ENCODE results near the gene SAMM50. TPM values are rescaled to one million over a fixed set of nuclear protein-coding genes. Genes with fewer than 3 reads are reported as not detected.

Gene SAMM50
- total and polyA plus RNA-seq, 12 donors: 15.3 to 90.6 (median 72.6) TPM

DNA sequence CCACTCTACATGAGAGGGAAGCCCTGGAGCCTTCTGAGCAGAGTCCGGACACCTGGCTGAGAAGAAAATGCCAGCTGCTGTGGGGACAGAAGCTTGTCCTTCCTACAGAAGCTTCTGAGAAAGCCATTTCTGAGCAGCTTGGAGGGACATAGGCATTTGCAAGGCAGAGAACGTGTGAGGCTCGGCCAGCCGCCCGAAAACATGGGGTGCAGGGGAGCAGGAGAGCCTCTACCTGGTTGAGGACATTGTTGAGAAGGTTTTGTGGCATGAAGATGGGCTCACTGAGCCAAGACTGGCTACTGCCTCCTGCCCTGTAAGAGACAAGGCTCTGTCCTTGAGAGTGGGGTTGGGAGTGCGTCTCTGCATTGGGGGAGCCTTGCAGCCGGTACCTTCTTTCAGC, 25.3 kb downstream of the SAMM50 start:
- Histone ChIP-seq H3K9me3 (no peaks in the 10 kb centered on the region), H3K27ac (no peak overlapping the region)
- intact Hi-C loops (cut with DNase I): no loop called here

DNA sequence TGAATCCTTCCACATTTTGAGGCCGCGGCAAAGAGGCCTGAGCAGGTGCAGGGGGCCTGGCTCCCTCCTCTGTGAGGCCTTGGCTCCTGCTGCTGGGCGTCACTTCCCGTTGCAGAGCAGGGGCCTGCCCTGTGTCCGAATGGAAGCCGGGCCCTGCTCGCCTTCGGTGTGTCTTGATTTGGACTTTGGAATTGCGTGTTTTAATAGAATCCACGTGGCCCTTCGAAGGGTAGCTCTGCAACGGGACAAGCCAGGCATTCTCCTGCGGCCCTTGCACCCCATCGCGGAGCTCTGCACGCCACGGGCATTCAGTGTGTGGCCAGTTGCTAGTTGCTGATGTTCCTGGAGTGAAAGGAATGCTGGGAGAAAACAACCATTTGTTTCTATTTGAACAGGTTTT, 25.8 kb downstream of the SAMM50 start:
- WGBS, 2 donors: 96 to 97% methylated on average over 17 of the region's 17 CpGs
- no peak overlapping the region for H3K27ac ChIP-seq
- no peaks in the 10 kb centered on the region for H3K4me1 ChIP-seq
- no peak for ATAC-seq
- no peaks in the 10 kb centered on the region for H3K27me3 ChIP-seq
- DNase-seq: no peak
- TF ChIP-seq, protein P1, sequence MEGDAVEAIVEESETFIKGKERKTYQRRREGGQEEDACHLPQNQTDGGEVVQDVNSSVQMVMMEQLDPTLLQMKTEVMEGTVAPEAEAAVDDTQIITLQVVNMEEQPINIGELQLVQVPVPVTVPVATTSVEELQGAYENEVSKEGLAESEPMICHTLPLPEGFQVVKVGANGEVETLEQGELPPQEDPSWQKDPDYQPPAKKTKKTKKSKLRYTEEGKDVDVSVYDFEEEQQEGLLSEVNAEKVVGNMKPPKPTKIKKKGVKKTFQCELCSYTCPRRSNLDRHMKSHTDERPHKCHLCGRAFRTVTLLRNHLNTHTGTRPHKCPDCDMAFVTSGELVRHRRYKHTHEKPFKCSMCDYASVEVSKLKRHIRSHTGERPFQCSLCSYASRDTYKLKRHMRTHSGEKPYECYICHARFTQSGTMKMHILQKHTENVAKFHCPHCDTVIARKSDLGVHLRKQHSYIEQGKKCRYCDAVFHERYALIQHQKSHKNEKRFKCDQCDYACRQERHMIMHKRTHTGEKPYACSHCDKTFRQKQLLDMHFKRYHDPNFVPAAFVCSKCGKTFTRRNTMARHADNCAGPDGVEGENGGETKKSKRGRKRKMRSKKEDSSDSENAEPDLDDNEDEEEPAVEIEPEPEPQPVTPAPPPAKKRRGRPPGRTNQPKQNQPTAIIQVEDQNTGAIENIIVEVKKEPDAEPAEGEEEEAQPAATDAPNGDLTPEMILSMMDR (IDR thresholded peaks at IDR 0.05): no peak
- H3K36me3 ChIP-seq: peaks cover 0 to 100% (median 68%) of the 10 kb centered on the region in 9 donors
- H3K9me3 ChIP-seq: no peaks in the 10 kb centered on the region
- H3K4me3 ChIP-seq: no peak overlapping the region
- intact Hi-C loops (cut with DNase I): no loop called here

More for the DNA sequence above, 25.3 kb downstream of the SAMM50 start:
- H3K4me1 ChIP-seq: no peaks in the 10 kb centered on the region
- no peaks in the 10 kb centered on the region for H3K27me3 ChIP-seq
- WGBS, 2 donors: 96 to 98% methylated on average over 7 of the region's 7 CpGs
- H3K36me3 ChIP-seq: peaks cover 0 to 100% (median 70%) of the 10 kb centered on the region in 9 donors
- no peak overlapping the region for H3K4me3 ChIP-seq
- no peak for ATAC-seq
- TF ChIP-seq, protein P1 (IDR thresholded peaks at IDR 0.05): no peak
- no peak for DNase-seq

DNA sequence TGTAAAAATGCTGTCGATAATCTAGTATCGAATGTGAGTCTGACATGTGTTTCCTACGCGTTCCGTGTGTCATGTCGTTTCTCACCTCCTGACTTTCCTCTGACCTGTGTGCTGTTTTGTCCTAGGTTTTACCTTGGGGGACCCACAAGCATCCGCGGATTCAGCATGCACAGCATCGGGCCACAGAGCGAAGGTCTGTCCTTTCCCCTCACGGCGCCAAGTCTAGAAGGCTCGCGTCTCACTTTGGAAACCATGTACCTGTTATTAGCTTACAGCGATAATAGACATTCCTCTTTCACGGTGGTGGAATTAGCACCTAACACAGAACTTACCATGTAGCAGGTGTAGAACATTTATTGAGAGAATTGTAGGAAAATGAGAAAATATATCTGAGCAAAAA, 28.6 kb downstream of the SAMM50 start:
- ATAC-seq (no peak), DNase-seq (no peak)
- H3K4me3 ChIP-seq: no peak overlapping the region
- intact Hi-C loops (cut with DNase I): no loop called here
- no peaks in the 10 kb centered on the region for H3K4me1 ChIP-seq
- H3K36me3 ChIP-seq: peaks cover 0 to 100% (median 64%) of the 10 kb centered on the region in 9 donors
- H3K27me3 ChIP-seq: no peaks in the 10 kb centered on the region
- no peaks in the 10 kb centered on the region for H3K9me3 ChIP-seq
- TF ChIP-seq, protein P1 (IDR thresholded peaks at IDR 0.05): no peak
- no peak overlapping the region for H3K27ac ChIP-seq
- WGBS, 2 donors: 96 to 97% methylated on average over 16 of the region's 16 CpGs

DNA sequence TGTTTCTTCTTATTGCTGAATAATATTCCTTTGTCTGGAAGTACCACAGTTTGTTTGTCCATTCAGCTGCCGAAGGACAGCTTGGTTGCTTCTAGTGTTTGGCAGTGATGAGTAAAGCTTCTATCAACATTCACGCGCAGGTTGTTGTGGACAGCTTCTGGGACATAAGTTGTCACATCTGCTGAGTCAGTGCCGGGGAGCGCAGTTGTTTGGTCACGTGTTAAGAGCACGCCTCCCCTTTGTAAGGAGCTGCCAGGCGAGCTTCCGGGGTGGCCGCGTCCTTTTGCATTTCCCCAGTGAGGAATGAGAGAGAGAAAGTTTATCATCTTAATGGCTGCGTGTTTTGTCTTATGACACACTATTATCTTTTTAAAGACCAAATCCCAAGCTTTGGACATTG, 30.3 kb downstream of the SAMM50 start:
- no peak for ATAC-seq

More for the DNA sequence above, 30.3 kb downstream of the SAMM50 start:
- TF ChIP-seq, protein P1 (IDR thresholded peaks at IDR 0.05): no peak
- peaks cover 0 to 100% (median 65%) of the 10 kb centered on the region in 9 donors for H3K36me3 ChIP-seq
- no peaks in the 10 kb centered on the region for H3K27me3 ChIP-seq
- 85 to 87% methylated on average over 12 of the region's 12 CpGs for WGBS, 2 donors
- no peaks in the 10 kb centered on the region for H3K4me1 ChIP-seq
- H3K9me3 ChIP-seq: no peaks in the 10 kb centered on the region
- no peak for DNase-seq
- no peak overlapping the region for H3K4me3 ChIP-seq
- intact Hi-C loops (cut with DNase I): no loop called here
- H3K27ac ChIP-seq: no peak overlapping the region
